ENCODE results near the gene TSPO.
"Not testable (repeated sequence)": the region's sequence is repeated elsewhere in the genome, so short reads cannot be mapped to it uniquely, and the experiment has no call there.

The TSPO gene

DNA sequence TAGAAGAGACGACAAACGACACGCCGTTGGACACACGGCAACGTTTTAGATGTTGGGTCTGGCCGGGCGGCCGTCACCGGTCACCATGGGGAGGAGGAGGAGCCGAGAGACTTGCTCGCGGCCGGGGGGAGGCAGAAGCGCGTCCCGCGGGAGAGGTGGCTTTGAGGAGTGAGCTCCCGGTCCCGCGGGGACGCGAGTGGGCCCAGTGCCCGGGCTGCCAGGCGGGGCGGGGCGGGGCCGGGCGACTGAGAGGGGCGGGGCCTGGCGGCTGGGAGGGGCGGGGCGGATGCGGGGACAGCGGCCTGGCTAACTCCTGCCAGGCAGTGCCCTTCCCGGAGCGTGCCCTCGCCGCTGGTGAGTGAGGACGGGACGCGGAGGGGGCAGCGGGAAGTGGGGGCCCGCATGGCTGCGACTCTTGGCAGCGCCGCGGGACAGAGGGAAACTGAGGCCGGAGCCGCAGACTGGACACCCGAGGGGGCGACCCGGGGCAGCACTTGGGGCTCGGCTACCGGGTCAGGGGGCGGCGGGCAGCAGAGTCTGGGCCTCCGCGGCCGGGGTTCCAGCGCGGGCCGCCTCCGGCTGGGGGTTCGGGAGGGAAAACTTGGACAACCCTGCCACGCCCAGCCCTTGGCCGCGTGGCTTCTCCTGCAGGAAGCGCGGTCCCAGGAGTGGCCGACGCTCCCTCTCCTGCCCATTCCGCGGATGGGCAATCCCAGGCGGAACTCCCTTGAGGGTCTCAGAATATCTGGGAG is at the start of gene TSPO:
TSPO (plus strand) TSS at position 309 of the 752 bp plus-strand sequence. CDS start 7,680 bp downstream, outside the sequence.
- peak; percentile 68 for DNase-seq (ENCODE audit: low read depth)

DNA sequence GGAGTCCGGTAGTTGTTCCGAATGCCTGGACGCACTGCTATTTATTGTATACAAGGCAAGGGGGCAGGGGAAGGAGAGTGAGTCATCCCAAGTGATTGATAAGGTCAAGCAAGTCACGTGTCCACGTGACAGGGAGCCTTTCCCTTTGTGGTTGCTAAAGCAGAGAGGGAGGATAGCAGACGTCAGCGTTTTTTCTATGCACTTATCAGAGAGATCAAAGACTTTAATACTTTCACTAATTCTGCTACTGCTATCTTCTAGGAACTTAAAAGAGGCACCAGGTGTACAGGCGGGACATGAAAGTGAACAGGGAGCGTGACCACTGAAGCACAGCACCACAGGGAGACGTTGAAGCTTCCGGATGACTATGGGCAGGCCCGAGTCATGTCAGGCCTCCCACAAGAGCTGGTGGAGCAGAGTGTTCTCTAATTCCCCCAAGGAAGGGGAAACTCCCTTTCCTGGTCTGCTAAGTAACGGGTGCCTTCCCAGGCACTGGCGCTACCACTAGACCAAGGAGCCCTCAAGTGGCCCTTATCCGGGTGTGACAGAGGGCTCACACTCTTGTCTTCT is 47.2 kb upstream of the TSPO start:
- DNase-seq (ENCODE audit: low read depth), result not testable (repeated sequence)

DNA sequence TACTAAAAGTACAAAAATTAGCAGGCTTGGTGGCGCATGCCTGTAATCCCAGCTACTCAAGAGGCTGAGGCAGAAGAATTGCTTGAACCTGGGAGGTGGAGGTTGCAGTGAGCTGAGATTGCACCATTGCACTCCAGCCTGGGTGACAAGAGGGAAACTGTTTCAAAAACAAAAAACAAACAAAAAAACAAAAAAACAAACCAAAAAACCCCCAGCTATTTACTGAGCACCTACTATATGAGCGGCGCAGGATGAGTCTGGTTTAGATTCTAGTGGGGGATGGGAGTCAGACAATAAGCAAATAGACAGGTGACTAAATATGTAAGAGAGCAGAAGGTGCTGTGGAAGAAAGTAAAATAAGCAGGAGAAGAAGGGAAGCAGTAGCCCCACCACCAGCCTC is 46.4 kb upstream of the TSPO start:
- not testable (repeated sequence) for DNase-seq (ENCODE audit: low read depth)

GRCh38 chr22:43106302-43106701 is 45.1 kb upstream of the TSPO start:
- no peak for DNase-seq (ENCODE audit: low read depth)

DNA sequence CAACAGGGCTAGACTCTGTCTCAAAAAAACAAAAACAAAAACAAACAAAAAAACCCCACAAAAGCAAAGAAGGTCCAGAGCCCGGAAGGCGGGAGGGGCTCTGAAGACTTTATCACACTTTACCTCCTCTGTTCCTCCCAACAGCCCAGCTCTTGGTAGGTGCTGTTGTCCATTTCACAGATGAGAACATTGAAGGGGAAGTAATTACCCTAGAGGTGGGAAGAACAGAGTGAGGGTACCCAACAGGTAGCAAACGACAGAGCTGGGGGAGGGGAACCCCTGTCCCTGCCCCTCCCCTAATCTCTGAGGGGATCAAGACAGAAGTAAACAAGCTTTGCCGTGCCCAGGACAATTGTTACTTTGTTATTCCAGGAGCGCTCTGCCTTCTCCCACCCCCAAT is 41.8 kb upstream of the TSPO start:
- DNase-seq (ENCODE audit: low read depth), result no peak

GRCh38 chr22:43109921-43110443 is 41.4 kb upstream of the TSPO start:
- DNase-seq (ENCODE audit: low read depth), result no peak

- peak; percentile 59 for DNase-seq (ENCODE audit: low read depth)
Observed at GRCh38 chr22:43110444-43110926, 40.9 kb upstream of the TSPO start, which contains the start of gene BIK. BIK (plus strand) TSS chr22:43110750; CDS start chr22:43124023, 13,273 bp downstream.

DNA sequence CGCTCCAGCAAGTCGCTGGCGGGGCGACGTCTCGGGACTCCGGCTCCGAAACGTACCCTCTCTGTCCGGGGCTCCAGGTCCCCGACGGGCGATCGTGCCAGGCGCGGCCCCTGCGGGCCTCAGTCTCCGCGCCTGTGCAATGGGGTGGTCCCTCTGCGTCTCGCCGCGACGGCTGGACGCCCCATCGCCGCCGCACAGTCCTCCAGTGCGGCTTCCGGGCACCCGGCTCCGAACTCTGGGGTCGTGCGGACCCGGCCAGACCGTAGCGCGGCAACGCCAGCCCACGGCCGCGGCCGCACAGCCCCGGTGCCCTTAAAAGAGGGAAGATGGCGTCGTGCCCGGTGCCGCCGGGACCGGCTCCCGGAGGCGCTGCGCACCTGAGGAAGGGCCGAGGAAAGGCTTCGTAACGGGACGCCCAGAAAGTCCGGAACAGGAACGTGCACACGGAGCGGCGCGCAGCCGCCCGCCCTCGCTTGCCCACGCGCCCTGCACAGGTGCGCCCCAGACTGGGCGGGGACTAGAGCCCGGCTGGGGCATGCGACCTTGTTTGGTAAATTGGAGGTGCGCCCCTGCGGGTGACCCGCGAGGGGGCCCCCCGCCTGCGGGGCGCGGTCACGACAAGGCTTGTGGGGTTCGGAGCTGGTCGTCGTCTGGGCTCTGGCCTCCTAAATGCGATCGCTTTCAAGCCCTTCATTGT is 40.3 kb upstream of the TSPO start:
- DNase-seq (ENCODE audit: low read depth), result no peak

- DNase-seq (ENCODE audit: low read depth), result no peak
Observed at GRCh38 chr22:43113526-43114251, 37.7 kb upstream of the TSPO start.

DNA sequence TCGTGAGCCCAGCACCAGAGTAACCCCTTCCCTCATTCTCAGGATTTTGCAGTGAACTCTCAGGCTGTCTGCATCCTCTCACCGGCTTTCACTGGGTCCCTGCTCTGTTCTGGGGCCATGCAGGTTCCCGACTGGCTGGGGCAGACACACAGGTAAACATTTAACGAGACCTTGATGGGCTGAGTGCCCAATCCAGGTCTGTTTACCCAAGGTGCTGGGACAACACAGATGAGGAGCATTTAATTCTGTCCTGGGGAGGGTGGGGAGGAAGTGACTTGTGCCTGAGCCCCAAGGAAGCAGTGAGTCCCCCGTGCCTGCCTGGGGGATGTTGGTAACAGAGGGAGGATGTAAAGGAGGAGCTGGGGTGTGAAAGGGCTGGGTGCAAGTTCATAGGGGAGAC is 36.4 kb upstream of the TSPO start:
- DNase-seq (ENCODE audit: low read depth), result no peak

- DNase-seq (ENCODE audit: low read depth), result no peak
Observed at GRCh38 chr22:43116932-43117331, 34.4 kb upstream of the TSPO start.

DNA sequence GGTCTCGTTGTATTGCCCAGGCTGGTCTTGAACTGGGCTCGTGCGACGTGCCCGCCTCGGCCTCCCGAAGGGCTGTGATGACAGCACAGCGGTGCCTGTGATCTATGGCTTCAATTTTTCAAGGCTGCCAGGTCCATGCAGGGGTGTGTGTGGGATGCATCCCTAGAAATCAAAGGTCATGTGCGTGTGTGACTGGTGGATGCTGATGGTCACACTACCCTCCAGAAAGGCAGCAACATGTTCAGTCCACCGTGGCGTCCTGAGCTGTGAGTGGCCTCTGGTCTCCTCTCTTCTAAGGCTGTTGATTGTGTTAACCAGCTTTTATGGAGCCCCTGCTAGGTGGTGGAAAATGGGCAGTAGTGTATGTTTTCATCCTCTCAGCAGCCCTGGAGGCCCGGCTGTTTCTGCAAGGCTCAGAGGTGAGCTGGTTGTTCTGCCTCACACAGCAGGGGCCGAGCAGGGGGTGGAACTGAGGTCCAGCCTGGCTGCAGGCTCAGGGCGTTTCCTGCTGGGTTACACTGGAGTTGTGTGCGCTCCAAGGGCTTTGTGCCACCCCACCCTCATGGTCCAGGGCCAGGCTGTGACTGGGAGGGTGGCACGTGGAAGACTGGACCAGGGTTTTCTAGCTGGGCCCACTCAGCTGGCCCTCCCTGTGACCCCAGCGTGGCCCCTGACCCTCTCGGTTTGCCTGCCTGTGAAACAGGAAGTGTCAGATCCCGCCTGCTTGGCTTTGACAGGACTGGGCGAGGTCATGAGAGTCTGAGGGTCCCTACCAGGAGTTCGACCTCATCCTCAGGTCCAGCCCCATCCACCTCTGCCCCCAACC is 33.1 kb upstream of the TSPO start:
- no peak for DNase-seq (ENCODE audit: low read depth)

GRCh38 chr22:43118953-43119458 is 32.4 kb upstream of the TSPO start:
- DNase-seq (ENCODE audit: low read depth), result no peak

GRCh38 chr22:43126501-43127165 is 24.7 kb upstream of the TSPO start:
- DNase-seq (ENCODE audit: low read depth), result peak; percentile 94

GRCh38 chr22:43127166-43127908 is 24.0 kb upstream of the TSPO start:
- no peak for DNase-seq (ENCODE audit: low read depth)

GRCh38 chr22:43128116-43128515 is 23.2 kb upstream of the TSPO start:
- DNase-seq (ENCODE audit: low read depth), result no peak

DNA sequence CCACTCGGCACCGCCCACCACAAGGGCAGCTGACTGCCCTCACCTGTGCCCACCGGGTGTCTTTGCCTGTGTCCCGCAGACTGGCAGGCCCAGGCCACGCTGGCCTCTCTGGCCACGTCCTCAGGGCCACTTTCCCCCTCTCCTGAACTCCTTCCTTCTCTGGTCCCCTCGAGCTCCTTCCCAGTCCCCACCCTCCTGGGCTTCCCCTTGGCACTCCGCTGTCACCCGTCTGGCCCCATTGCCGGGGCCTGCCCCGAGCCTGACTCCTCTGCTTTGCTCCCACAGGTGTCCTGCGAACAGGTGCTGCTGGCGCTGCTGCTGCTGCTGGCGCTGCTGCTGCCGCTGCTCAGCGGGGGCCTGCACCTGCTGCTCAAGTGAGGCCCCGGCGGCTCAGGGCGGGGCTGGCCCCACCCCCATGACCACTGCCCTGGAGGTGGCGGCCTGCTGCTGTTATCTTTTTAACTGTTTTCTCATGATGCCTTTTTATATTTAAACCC is 22.4 kb upstream of the TSPO start:
- DNase-seq (ENCODE audit: low read depth), result no peak

DNA sequence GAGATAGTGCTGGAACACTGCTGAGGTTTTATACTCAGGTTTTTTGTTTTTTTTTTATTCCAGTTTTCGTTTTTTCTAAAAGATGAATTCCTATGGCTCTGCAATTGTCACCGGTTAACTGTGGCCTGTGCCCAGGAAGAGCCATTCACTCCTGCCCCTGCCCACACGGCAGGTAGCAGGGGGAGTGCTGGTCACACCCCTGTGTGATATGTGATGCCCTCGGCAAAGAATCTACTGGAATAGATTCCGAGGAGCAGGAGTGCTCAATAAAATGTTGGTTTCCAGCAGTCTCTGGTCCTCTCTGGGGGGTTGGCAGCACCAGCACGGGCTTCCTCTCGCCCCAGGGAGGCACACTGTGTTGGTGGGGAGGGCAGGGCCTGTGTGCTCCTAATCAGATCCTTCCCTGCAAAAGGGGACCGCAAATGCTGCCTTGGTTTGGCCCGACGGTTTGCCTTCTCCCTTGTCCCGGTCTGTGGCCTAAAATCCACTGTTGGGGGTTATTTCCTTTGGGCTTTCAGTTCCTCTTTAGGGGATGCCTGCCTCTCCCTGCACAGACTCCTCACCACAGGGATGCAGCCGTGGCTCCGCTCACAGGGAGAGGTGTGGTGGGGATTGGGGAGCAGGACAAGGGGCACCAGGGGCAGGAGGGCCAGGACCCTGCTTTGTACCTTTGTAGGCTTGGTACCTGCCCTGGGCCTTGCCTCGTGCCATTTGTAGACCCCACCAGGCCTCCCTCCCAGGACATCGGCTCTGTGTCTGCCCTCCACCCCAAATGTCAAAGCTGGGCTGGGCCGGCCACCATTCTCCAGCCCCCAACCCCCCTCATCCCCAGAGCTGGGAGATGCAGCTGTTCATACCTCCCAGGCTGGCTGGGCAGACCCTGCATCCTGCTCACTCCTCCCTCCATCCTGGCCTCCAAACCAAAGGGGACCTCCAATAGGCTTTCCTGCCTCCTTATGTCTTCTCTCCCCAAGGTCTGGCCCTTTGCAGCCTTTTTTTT is 21.6 kb upstream of the TSPO start:
- no peak for DNase-seq (ENCODE audit: low read depth)
